ENCODE data around the gene SHROOM3.

SHROOM3 gene

GRCh38 chr4:76511947-76512346, 76.9 kb downstream of the SHROOM3 start:
- DNase-seq, result no peak
- H2BK15ac ChIP-seq (ENCODE audit: low read depth, poor library complexity, severe bottlenecking), result no peak overlapping the region
- H3K4me2 ChIP-seq (ENCODE audit: low read length, poor library complexity, severe bottlenecking), result no peak overlapping the region
- H3K36me3 ChIP-seq (ENCODE audit: control insufficient read depth in 1 of 2, insufficient read depth in 2 of 2, low read depth in 1 of 2, low read length in 2 of 2), result no peaks in the 10 kb centered on the region
- peak overlapping the region; percentile 63 to 90 for H2BK12ac ChIP-seq (ENCODE audit: low read length in 2 of 2)
- H2BK120ac ChIP-seq (ENCODE audit: low read depth, low read length), result peak overlapping the region; percentile 66
- H4K91ac ChIP-seq (ENCODE audit: low read length), result peak overlapping the region; percentile 47
- H2AFZ ChIP-seq (ENCODE audit: low read depth, low read length), result no peak overlapping the region
- H3K23ac ChIP-seq (ENCODE audit: low read length in 2 of 2), result no peak overlapping the region
- no peak overlapping the region for H3K27ac ChIP-seq (ENCODE audit: low read length, poor library complexity, severe bottlenecking)
- H3K79me1 ChIP-seq (replicated peaks; ENCODE audit: low read length, poor library complexity, severe bottlenecking), result peaks cover 2% of the 10 kb centered on the region
- H2AK5ac ChIP-seq (ENCODE audit: low read length, severe bottlenecking), result peak overlapping the region; percentile 95
- 67% methylated on average over 1 of the region's 1 CpG for WGBS
- H3K4me3 ChIP-seq (ENCODE audit: insufficient read depth in 1 of 2, low read depth in 1 of 2, low read length in 2 of 2), result no peak overlapping the region
- H3K27me3 ChIP-seq (ENCODE audit: control insufficient read depth in 1 of 2, insufficient read depth in 1 of 2, low read length in 2 of 2), result no peaks in the 10 kb centered on the region
- H2BK5ac ChIP-seq (ENCODE audit: low read depth, low read length, poor library complexity, severe bottlenecking), result peak overlapping the region; percentile 47
- H3K4me1 ChIP-seq (ENCODE audit: control insufficient read depth, insufficient read depth, low read depth, low read length), result peaks cover 3% of the 10 kb centered on the region
- H3K9ac ChIP-seq (ENCODE audit: low read length), result no peak overlapping the region
- H4K8ac ChIP-seq (ENCODE audit: low read length), result no peak overlapping the region
- H3K4ac ChIP-seq (ENCODE audit: low read depth in 1 of 2, low read length in 2 of 2), result peak overlapping the region in 1 of 2 experiments; percentile 78
- no peaks in the 10 kb centered on the region for H3K9me3 ChIP-seq (ENCODE audit: control insufficient read depth, low read length)
- H3K18ac ChIP-seq (ENCODE audit: low read depth in 1 of 2, low read length in 2 of 2), result peak overlapping the region; percentile 23 to 26
- H3K14ac ChIP-seq (ENCODE audit: low read length in 2 of 2), result no peak overlapping the region

GRCh38 chr4:76513482-76513881, 78.5 kb downstream of the SHROOM3 start:
- Histone ChIP-seq H3K4me3 (ENCODE audit: insufficient read depth in 1 of 2, low read depth in 1 of 2, low read length in 2 of 2) (no peak overlapping the region), H3K79me1 (replicated peaks; ENCODE audit: low read length, poor library complexity, severe bottlenecking) (peaks cover 2% of the 10 kb centered on the region), H3K36me3 (ENCODE audit: control insufficient read depth in 1 of 2, insufficient read depth in 2 of 2, low read depth in 1 of 2, low read length in 2 of 2) (no peaks in the 10 kb centered on the region), H3K14ac (ENCODE audit: low read length in 2 of 2) (no peak overlapping the region), H3K4ac (ENCODE audit: low read depth in 1 of 2, low read length in 2 of 2) (no peak overlapping the region), H2AK5ac (ENCODE audit: low read length, severe bottlenecking) (no peak overlapping the region), H3K23ac (ENCODE audit: low read length in 2 of 2) (no peak overlapping the region), H3K18ac (ENCODE audit: low read depth in 1 of 2, low read length in 2 of 2) (no peak overlapping the region), H3K4me1 (ENCODE audit: control insufficient read depth, insufficient read depth, low read depth, low read length) (peaks cover 3% of the 10 kb centered on the region), H2BK120ac (ENCODE audit: low read depth, low read length) (no peak overlapping the region), H2BK15ac (ENCODE audit: low read depth, poor library complexity, severe bottlenecking) (no peak overlapping the region), H3K9ac (ENCODE audit: low read length) (no peak overlapping the region), H4K8ac (ENCODE audit: low read length) (no peak overlapping the region), H2BK5ac (ENCODE audit: low read depth, low read length, poor library complexity, severe bottlenecking) (no peak overlapping the region), H2AFZ (ENCODE audit: low read depth, low read length) (no peak overlapping the region), H3K27me3 (ENCODE audit: control insufficient read depth in 1 of 2, insufficient read depth in 1 of 2, low read length in 2 of 2) (no peaks in the 10 kb centered on the region), H3K4me2 (ENCODE audit: low read length, poor library complexity, severe bottlenecking) (no peak overlapping the region), H2BK12ac (ENCODE audit: low read length in 2 of 2) (no peak overlapping the region), H3K9me3 (ENCODE audit: control insufficient read depth, low read length) (no peaks in the 10 kb centered on the region), H3K27ac (ENCODE audit: low read length, poor library complexity, severe bottlenecking) (no peak overlapping the region), H4K91ac (ENCODE audit: low read length) (no peak overlapping the region)
- DNase-seq, result no peak
- WGBS, result 97% methylated on average over 5 of the region's 7 CpGs

DNA sequence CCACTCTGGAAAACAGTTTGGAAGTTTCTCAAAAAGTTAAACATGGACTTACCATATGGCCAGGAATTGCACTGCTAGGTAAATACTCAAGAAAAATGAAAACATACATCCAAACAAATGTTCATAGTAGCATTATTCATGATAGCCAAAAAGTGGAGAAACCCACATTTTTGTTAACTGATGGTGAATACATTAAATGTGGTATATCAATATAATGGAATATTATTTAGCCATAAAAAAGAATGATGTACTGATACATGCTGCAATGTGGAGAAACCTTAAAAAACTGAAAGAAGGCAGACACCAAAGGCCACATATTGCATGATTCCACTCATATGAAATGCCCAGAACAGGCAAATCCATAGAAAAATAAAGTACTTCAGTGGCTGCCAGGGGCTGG, 79.1 kb downstream of the SHROOM3 start:
- Histone ChIP-seq H3K9ac (ENCODE audit: low read length) (no peak overlapping the region), H4K91ac (ENCODE audit: low read length) (no peak overlapping the region), H3K4me2 (ENCODE audit: low read length, poor library complexity, severe bottlenecking) (no peak overlapping the region), H4K8ac (ENCODE audit: low read length) (no peak overlapping the region), H2AFZ (ENCODE audit: low read depth, low read length) (no peak overlapping the region), H3K14ac (ENCODE audit: low read length in 2 of 2) (no peak overlapping the region), H3K79me1 (replicated peaks; ENCODE audit: low read length, poor library complexity, severe bottlenecking) (peaks cover 2% of the 10 kb centered on the region), H3K27me3 (ENCODE audit: control insufficient read depth in 1 of 2, insufficient read depth in 1 of 2, low read length in 2 of 2) (no peaks in the 10 kb centered on the region), H3K23ac (ENCODE audit: low read length in 2 of 2) (no peak overlapping the region), H3K27ac (ENCODE audit: low read length, poor library complexity, severe bottlenecking) (no peak overlapping the region), H2BK12ac (ENCODE audit: low read length in 2 of 2) (no peak overlapping the region), H2BK120ac (ENCODE audit: low read depth, low read length) (no peak overlapping the region), H3K4ac (ENCODE audit: low read depth in 1 of 2, low read length in 2 of 2) (no peak overlapping the region), H2BK15ac (ENCODE audit: low read depth, poor library complexity, severe bottlenecking) (no peak overlapping the region), H3K9me3 (ENCODE audit: control insufficient read depth, low read length) (no peaks in the 10 kb centered on the region), H3K36me3 (ENCODE audit: control insufficient read depth in 1 of 2, insufficient read depth in 2 of 2, low read depth in 1 of 2, low read length in 2 of 2) (no peaks in the 10 kb centered on the region), H2BK5ac (ENCODE audit: low read depth, low read length, poor library complexity, severe bottlenecking) (no peak overlapping the region), H2AK5ac (ENCODE audit: low read length, severe bottlenecking) (no peak overlapping the region), H3K4me1 (ENCODE audit: control insufficient read depth, insufficient read depth, low read depth, low read length) (peaks cover 3% of the 10 kb centered on the region), H3K4me3 (ENCODE audit: insufficient read depth in 1 of 2, low read depth in 1 of 2, low read length in 2 of 2) (no peak overlapping the region), H3K18ac (ENCODE audit: low read depth in 1 of 2, low read length in 2 of 2) (no peak overlapping the region)
- DNase-seq, result no peak

- Histone ChIP-seq H3K18ac (ENCODE audit: low read depth in 1 of 2, low read length in 2 of 2) (no peak overlapping the region), H3K4me3 (ENCODE audit: insufficient read depth in 1 of 2, low read depth in 1 of 2, low read length in 2 of 2) (no peak overlapping the region)
These were observed 81.2 kb downstream of the SHROOM3 start for GRCh38 chr4:76515975-76516843.

More at GRCh38 chr4:76515975-76516843, 81.2 kb downstream of the SHROOM3 start:
- H4K8ac ChIP-seq (ENCODE audit: low read length), result no peak overlapping the region
- H3K23ac ChIP-seq (ENCODE audit: low read length in 2 of 2), result no peak overlapping the region
- H3K79me1 ChIP-seq (replicated peaks; ENCODE audit: low read length, poor library complexity, severe bottlenecking), result no peaks in the 10 kb centered on the region
- H2BK5ac ChIP-seq (ENCODE audit: low read depth, low read length, poor library complexity, severe bottlenecking), result no peak overlapping the region
- H3K27me3 ChIP-seq (ENCODE audit: control insufficient read depth in 1 of 2, insufficient read depth in 1 of 2, low read length in 2 of 2), result no peaks in the 10 kb centered on the region
- H3K9me3 ChIP-seq (ENCODE audit: control insufficient read depth, low read length), result no peaks in the 10 kb centered on the region
- peaks cover 3% of the 10 kb centered on the region for H3K4me1 ChIP-seq (ENCODE audit: control insufficient read depth, insufficient read depth, low read depth, low read length)
- 100% methylated on average over 2 of the region's 2 CpGs for WGBS
- no peak overlapping the region for H4K91ac ChIP-seq (ENCODE audit: low read length)
- no peak overlapping the region for H3K9ac ChIP-seq (ENCODE audit: low read length)
- no peak overlapping the region for H2BK12ac ChIP-seq (ENCODE audit: low read length in 2 of 2)
- DNase-seq, result peak; percentile 16
- no peak overlapping the region for H2BK15ac ChIP-seq (ENCODE audit: low read depth, poor library complexity, severe bottlenecking)
- no peak overlapping the region for H3K4me2 ChIP-seq (ENCODE audit: low read length, poor library complexity, severe bottlenecking)
- no peak overlapping the region for H2AFZ ChIP-seq (ENCODE audit: low read depth, low read length)
- H3K14ac ChIP-seq (ENCODE audit: low read length in 2 of 2), result no peak overlapping the region
- no peak overlapping the region for H3K4ac ChIP-seq (ENCODE audit: low read depth in 1 of 2, low read length in 2 of 2)
- no peak overlapping the region for H2AK5ac ChIP-seq (ENCODE audit: low read length, severe bottlenecking)
- no peaks in the 10 kb centered on the region for H3K36me3 ChIP-seq (ENCODE audit: control insufficient read depth in 1 of 2, insufficient read depth in 2 of 2, low read depth in 1 of 2, low read length in 2 of 2)
- H2BK120ac ChIP-seq (ENCODE audit: low read depth, low read length), result no peak overlapping the region
- H3K27ac ChIP-seq (ENCODE audit: low read length, poor library complexity, severe bottlenecking), result no peak overlapping the region
